Hematopoietic multipotent progenitor cell treated with erythropoietin and hydrocortisone succinate and interleukin-3 and kit ligand, for 4 days (in vitro differentiated cells): ENCODE data around the gene FOXRED2.
A peak's percentile ranks its signal among the peaks of the same experiment; 100 is the strongest.
"Not testable (repeated sequence)": the region's sequence is repeated elsewhere in the genome, so short reads cannot be mapped to it uniquely, and the experiment has no call there.

Experiments used
- DNase-seq: peaks from one replicate; pipeline ENCODE4 v3.0.0-alpha.2; 2015

FOXRED2 gene

DNA sequence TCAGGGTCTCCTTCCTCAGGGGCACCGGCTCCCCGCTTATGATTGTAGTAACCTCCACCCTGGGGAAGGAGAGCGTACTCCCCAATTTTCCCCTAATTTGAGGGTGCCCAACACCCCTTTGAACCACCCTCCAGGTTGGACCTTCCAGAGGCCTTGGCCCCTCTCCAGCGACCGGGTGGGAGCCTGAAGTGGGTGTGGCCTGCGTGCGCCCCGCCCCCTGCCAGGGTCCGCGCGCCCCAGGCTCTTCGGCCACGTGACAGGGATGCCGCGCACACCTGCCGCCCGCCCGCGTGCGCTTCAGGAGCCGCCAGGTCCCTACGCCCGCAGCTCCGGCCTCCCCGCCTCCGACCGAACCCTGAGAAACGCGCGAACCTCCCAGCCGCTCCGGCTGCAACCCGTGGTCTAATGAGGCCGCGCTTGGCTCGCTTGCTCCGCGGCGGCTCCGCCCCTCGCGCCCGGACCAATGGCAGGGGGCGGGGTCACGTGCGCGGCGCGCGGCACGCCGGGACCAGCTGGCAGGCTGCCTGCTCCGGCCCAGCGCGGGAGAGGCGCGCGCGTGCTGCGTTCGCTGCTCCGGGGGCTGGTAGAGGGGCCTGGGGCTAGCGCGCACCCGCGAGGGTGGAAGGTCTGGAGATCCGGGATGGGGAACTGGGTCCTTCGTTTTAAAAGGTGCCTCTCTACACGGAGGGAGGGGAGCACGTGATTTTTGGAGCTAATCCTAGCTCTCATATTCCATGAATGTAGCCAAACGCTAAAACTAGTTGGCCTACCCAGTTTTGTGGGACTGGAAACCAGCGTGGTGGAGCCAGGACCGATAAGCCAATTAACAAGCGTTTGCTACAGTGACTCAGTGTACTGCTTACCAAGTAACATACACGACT is at the start of gene FOXRED2:
FOXRED2 (minus strand) TSS at position 404 of the 881 bp plus-strand sequence. CDS start 618 bp downstream, outside the sequence.
- peak; percentile 96 for DNase-seq

DNA sequence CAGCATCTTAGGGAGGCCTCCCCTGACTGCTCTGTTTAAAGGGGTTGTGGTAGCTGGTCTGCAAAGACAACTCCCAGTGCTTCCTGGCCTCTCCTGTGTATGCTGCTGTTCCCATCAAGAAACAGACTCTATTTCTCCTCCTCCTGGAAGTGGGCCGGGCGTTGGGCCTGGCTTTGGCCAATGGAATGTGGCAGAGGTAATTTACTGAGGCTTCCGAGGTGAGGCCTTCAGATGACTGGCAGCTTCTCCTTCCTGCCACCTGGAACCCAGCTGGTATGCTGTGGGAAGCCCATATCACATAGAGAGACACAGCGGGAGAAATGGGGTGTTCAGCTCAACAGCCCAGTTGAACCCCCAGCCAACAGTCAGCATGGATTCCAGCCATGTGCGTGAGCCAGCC is 47.3 kb upstream of the FOXRED2 start:
- no peak for DNase-seq

DNA sequence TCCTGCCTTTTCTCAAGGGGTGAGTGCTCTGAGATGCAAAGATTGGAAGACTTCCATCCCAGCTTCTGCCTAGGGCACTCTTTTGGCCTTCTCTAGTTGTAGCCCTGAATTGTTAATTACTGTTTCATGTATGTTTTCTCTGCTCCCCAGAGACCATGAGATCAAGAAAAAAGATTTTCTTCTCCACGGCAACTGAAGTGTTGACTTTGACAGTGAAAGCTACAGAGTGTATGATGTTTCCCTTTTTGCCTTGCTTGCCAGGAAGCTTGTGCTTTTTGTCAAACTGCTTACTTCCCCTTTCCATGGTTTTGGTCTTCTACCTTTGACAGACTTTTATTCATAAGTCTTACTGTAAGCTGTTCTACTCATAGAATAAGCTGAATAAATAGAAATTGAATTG is 45.4 kb upstream of the FOXRED2 start:
- peak; percentile 49 for DNase-seq

DNA sequence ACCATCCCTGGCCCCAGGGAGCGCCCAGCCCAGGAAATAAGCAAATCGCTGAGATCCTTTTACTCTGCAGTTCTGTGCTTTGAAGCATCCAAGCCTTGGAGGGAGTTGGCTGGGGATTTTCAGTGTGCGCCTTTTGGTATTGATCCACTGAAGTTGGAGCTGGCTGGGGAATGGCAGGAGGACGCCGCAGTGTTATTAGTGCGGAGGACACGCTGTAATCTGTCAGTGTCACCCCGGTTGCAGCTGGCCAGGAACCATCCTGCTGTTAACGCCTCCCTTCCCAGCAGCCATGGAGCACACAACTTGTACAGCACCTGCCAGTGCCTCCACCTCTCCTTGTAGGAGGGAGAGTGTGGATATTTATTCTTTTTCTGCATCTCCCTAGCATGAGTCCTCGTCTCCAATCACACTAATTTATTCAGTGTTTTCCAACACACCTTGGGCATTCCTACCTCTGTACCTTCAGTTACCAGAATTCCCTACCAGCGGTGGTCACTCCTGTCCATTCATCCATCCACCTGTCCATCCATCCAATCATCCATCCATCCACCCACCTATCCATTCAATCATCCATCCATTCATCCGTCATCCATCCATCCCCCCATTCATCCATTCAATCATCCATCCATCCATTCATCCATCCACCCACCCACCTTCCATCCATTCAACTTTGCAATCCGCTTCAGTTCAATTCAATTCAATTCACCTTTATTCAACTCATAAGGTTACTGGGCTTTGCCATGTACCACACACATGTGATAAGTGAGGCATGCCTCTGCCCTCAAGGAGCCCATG is 44.1 kb upstream of the FOXRED2 start:
- DNase-seq, result no peak

DNA sequence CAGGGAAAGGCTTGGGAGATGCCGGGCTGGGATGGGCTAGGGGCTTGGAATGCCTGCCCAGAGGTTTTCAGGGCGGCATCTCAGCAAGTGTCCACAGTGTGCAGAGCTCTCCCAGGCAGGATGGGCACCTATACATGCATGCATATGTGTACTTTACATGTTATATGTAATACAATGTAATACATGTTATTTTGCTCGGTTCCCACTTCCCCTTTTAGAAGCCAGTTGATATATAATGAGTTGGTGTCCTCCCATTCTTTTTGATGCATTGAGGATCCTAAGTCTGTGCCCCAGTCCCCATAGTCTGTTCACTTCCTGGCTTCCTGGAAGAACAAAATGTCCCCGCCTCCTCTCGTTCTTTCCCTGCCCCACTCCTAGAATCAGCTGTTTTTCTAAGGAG is 42.2 kb upstream of the FOXRED2 start:
- no peak for DNase-seq

DNA sequence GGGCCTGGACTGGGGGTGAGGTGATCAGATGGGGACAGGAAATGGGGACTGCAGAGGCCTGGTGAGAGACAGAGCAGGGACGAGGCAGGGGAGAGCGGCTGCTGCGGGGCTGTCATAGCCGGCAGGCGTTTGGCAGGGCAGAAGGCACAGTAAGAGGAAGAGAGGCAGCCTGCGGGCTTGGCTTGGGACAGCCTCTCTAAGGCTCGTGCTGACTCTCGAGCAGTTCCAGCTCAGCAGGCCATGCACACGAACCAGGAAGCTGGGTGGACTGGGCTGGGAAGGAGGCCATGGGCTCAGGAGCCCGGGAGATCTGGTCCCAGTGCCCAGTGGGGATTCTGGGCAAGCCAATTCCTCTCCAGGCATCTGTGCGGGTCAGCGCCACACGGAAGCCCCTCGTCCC is 41.8 kb upstream of the FOXRED2 start:
- no peak for DNase-seq

DNA sequence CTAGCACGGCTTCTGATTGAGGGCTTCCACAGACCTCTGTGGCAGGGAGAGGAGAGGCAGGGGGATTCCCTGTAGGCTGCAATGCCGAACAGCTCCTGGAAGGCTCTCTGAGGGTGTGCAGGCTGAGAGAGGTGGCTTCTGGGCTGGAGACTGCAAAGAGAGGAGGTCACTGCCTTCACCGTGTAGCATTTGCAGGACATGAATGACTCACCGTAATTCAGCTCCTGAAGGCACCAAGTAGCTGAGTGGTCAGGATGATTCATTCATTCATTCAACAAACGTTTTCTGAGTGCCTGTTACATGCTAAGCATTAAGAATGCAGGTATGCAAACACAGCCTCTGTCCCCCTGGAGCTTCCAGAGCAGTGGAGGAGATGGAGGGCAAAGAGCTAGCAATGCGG is 40.1 kb upstream of the FOXRED2 start:
- no peak for DNase-seq

DNA sequence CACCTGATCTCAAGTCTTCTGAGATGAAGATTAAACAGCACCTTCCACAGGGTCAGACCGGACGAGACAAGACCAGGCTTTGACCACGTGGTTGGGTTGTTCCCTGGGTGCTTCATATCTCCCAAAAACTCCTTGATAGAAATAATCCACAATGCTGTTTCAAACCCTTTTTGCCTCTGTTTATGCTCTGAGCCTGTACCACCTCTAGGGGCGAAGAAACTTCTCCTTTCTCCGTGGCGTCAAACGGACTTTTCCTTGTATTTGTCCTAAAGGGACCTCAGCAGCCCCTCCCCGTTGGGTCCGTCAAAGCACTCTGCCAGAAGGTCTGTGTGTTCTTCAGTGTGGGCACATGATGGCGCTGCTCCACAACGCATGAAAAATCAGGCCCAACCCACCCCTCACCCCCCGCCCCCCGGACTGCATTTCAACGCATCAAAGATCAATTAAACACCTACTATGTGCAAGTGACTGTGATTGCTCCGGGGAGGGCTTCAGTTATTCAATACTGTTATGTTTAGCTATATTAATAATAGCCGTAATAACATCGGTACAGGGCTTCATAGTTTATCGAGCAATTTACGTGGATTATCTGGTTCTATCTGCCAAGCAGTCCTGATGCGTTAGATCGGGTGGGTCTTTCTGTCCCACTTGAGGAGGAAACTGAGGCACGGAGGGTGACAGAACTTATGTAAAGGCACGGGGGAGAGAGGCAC is 39.4 kb upstream of the FOXRED2 start:
- DNase-seq, result peak; percentile 85

DNA sequence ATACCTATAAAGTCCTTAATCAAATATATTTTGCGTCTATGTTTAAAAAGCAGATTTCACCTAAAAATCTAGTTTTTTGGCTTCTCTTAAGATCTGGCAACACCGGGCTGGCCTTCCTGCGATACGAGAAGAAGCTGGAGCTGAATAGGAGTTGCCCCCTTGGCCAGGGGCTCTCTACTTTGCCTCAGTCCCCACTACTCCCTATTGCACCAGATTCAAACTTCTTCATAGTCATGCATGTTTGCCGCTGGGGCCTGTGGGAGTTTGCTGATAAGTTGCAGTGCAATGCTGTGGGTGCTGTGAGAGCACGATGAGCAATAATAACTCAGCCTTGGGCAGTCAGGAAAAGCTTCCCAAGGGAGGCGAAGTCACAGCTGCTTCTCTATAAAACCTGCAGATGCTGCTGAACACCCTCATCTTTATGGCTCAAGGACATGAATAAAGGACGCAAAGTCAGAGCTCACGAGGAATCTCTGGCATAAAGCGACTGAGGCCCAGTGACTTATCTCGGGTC is 37.3 kb upstream of the FOXRED2 start:
- no peak for DNase-seq

DNA sequence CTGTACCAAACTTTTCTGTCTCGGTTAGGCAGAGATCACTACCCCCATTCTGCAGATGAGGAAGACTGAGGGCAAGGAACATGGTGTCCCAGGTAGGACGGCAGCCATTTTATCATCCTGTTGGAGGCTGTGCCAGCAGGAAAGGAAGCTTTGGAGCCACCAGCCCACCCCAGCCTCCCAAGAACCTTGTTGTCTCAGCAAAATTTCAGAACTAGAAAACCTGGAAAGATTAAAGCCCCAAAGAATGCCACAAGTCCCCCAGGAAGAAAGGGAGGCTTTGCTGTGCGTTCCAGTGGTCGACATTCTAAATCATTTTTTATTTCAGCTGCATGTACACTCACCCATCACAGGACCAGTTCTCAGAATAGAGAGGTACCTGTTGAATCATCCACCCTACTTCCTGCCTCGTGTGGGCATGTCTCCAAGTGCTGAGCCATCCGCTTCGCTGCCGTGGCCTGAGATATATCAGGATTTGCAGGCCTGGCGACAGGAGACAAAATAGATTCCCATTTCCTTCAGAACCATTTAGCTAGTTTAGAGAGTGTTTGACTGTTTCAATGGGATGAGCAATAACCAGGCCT is 35.1 kb upstream of the FOXRED2 start:
- DNase-seq, result peak; percentile 20

DNA sequence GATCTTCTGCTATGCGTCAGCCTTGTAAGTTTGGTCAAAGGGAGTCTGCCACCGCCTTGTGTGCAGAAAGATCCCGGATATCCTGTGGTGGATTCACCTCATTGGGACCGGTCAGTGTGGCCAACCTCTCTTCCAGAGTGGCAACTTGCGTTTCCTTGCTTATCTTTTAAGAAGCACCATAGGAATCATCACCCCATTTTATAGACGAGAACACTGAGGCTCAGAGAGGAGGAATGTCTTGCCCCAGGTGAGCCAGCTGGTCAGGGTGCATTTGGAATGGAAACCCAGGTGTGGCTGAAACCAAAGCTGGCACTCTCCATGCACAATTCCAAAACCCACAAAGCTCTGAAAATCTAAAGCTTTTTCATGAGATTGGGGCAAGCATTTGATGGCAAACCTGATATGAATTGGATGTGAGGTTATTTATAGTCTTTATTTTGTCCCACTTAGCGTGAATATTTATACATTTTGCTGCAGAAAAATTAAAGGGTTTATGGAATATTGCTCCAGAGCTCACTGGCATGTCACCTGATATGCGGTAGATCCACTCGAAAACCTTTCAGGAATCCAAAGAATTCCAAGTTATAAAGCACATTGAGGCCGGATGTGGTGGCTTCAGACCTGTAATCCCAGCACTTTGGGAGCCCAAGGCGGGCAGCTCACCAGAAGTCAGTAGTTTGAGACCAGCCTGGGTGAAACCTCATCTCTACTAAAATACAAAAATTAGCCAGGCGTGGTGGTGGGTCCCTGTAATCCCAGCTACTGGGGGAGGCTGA is 34.2 kb upstream of the FOXRED2 start:
- no peak for DNase-seq

DNA sequence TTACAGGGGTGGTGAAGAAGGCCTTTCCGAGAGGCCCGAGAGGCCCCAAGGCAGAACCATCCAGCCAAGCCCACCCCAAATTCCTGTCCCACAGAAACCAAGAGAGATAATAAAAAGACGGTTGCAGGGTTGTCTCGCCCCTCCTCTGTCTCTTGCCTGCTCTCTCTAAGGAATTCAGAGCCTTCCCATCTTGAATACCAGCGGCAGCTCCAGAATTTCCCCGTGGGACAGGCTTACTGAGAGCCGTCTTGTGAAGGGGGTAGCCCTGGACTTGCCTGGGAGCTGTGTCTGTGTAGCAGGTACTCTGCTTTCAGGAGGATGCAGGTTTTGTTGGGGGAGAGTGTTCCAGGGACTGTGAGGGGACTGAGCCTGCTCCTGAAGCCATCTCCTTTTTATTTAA is 31.7 kb upstream of the FOXRED2 start:
- no peak for DNase-seq

DNA sequence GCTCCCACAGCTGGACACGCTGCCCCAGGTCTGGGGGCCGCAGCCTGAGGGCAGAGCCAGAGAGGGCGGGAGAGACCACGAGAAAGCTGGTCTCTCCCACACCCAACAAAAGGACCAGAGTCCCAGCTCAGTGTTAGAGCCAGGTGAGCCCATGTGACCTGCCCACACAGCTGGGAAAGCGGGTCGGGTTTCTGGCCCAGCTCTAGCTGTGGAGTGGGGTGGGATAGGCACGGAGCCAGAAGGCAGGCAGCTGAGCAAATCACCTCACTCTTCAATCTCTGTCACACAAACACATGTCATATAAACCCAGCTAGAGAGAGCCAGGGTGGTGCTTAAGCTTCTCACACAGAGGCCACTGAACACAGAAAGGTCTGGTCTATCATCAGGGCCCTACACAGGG is 29.9 kb upstream of the FOXRED2 start:
- no peak for DNase-seq

DNA sequence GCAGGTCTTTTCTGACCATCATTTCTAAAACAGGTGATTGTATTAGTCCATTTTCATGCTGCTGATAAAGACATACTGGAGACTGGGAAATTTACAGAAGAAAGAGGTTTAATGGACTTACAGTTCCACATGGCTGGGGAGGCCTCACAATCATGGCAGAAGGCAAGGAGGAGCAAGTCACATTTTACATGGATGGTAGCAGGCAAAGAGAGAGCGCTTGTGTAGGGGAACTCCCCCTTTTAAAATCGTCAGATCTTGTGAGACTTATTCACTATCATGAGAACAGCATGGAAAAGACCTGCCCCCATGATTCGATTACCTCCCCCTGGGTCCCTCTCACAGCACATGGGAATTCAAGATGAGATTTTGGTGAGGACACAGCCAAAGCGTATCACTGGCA is 26.5 kb upstream of the FOXRED2 start:
- not testable (repeated sequence) for DNase-seq

DNA sequence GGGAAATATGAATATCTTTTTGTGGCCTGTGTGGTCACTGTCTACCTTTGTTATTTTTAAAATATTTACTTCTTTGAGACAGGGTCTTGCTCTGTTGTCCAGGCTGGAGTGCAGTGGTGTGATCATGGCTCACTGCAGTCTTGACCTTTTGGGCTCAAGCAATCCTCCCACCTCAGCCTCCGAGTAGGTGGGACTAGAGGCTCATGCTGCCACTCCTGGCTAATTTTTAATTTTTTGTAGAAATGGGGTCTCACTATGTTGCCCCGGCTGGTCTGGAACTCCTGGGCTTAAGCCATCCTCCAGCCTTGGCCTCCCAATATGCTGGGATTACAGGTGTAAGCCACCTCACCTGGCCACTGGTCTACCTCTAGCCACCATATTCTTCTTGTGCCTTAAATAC is 25.6 kb upstream of the FOXRED2 start:
- DNase-seq, result no peak

DNA sequence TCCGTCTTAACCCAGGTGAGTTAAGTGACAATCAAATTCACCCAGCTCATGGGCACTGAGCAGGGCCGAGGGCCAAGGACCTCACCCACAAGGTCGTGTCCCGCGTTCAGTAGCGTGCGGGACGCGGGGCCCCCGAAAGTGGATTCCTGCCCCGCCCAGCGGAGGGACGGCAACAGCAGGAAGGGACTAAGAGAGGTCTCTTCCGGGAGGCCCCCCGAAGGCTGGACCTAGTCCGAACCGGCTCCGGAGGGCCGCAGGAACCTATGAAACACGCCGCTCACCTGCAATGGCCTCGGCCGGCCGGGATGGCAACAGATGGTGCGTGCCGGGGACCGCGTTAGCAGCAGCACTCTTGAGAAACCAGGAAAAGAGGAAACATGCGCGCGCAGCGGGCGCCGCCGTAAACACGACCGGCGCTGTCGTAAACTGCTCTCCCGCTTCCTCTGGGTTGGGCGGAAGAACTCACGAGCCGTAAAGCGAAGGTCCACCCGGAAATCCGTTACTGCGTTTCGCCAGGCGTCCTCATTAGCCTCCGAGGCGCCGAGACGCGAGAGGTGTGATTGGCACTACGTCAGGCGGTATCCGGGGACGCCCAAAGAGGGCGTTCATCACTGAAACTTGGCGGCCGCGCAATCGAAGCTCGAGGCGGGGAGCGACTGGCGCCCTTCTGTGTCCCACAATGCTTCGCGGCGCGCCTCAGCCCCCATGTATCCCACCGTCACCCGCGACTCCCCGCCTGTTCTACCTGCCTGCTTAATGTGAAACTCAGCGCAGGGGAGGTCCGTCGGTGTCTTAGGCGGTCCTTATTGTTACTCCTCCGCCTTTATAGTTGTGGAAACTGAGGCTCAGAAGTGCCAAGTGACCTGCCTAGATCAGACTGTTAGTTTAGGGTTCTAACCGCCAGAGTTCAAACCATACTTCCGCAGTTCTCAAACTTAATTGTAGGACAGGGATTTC is 22.2 kb upstream of the FOXRED2 start, which contains the start of gene EIF3D:
EIF3D (minus strand) TSS at position 372 of the 957 bp plus-strand sequence. CDS start 3,045 bp downstream, outside the sequence.
- DNase-seq, result peak; percentile 100

DNA sequence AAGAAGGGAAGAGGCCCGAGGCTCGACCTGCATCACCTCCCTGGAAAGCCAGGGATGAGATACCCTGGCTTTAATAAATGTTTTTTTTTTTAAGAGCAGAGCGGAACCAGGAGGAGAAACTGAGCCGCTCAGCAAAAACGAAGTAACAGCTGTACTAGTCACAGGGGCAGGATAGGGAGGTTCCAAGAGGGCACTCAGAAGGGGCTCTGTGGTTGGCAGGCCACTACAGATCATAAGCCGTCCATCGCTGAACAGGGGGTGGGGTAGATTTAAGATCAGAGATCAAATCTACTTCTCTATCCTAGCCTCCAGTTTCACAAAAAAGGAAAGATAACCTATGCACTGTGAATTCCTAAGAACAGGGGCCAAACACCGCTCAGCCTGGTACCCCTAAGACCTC is 21.5 kb upstream of the FOXRED2 start:
- peak; percentile 59 for DNase-seq

DNA sequence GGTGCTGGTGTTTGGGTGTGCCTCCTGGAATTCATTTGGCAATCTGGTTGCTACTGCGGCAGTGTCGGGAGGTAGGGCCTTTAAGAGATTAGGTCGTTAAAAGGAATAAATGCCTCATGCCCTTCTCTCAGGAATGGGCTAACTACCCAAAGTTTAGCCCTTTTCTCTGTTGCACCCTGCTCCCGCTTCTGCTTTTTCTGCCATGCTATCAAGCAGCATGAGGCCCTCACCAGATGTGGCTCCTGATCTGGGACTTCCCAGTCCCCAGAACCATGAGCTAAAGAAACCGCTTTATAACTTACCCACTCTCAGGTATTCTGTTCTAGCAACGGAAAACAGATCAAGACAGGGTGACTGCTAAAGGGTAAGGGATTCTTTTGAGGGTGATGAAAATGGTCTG is 15.8 kb upstream of the FOXRED2 start:
- no peak for DNase-seq

DNA sequence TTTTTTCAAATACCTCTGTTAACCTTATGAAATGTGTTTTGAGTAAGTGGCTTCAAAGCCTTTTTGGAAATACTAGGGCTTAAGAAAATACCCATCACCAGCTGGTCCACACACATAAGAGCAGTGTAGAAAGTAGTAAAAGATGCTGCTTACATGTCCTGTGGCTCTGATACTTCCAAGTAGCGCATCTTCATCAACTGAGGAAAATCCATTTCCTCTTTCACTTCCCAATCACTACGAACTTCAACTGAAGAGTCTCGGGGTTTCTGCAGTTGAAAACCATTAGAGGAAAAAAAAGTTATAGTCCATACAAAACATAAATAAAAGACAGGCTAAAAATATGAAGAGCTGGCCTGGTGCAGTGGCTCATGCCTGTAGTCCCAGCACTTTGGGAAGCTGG is 13.6 kb upstream of the FOXRED2 start:
- DNase-seq, result no peak

DNA sequence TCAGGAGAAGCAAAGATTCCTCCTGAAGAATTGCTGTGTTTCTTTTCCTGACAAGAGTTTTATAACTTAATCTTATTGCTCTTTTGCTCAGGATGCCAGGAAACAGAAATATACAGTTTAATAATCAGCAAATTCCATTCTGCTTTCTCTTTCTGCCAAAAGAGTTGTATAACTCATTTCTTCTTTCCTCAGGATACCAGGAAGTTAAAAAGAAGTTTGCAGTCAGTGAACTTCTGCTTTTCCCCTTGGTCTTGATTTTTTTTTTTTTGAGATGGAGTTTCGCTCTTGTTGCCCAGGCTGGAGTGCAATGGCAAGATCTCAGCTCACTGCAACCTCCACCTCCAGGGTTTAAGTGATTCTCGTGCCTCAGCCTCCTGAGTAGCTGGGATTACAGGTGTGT is 13.1 kb upstream of the FOXRED2 start:
- not testable (repeated sequence) for DNase-seq

DNA sequence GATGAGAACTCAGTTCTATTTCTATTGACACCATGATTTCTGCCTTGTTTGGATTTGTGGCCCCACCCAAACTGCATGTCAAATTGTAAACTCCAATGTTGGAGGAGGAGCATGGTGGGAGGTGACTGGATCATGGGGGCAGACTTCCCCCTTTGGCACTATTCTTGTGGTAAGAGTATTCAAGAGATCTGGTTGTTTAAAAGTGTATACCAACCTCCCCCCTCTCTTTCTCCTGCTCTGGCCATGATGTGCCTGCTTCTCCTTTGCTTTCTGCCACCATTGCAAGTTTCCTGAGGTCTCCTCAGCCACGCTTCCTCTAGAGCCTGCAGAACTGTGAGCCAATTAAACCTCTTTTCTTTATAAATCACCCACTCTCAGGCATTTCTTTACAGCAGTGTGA is 7.9 kb upstream of the FOXRED2 start:
- DNase-seq, result no peak
